CD4-positive, alpha-beta T cell treated with Interleukin-6 for 4 hours (primary cell): Measurements from ENCODE around the gene FXYD5.

Experiments used
- DNase-seq: peaks from one replicate; pipeline ENCODE4 v3.0.0-alpha.2; 2020; ENCODE audit warnings: mixed read lengths

Gene FXYD5, protein sequence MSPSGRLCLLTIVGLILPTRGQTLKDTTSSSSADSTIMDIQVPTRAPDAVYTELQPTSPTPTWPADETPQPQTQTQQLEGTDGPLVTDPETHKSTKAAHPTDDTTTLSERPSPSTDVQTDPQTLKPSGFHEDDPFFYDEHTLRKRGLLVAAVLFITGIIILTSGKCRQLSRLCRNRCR

DNA sequence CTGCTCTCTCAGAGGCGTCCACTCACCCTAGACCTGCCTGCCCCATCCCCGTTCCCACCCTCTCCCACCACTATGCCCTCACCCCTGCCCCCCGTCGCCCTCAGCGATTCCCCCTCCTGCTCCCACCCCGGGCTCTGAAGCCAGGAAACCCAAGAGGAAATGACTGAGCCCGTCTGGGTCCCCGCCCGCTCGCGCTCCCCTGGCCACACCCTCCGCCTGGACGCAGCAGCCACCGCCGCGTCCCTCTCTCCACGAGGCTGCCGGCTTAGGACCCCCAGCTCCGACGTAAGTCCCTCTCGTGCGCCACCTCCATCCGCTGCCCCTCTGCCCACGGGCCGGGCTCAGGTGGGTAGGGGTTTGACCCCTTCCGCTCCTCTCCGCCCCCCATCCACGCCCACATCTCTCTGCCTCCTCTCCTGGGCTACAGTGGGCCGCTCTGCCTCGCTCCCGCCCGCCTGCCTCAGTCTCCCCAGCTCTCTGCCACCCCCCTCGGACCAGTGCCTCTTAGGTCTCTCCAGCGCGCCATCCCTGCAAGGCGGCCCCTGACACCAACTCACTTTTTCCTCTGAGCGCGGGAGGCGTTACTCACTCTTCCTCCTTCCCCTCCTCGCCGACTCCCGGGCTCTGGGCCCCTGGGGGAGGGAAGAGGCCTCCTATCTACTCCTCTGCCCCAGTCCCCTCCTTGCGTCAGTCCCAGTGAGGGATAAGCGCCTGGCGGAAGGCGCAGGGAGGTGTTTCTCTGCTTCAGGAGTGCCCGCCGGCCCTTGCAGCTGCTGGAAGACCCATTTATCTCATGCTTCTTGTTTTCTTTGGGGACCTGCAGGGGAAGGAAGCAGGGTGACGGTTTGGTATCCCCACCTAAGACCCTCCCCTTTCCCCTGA, at the start of gene FXYD5:
FXYD5 (plus strand) TSS at position 211 of the 882 bp plus-strand sequence. CDS start 816 bp downstream, outside the sequence.
- DNase-seq = peak; percentile 79

DNA sequence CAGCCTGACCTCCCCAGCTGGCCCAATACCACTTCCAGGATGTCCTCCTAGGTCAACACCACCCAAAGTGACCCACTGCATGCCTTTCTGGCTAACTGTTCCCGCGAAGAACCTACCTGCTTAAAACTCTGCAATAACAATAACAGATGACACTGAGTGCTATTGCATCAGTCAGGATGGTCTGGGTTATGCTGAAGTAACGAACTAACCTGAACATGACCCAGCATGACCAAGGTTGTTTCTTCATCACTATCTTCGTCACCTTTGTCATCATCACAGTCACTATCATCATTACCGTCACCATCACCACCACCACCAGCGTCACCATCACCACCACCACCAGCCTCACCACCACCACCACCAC, 49.5 kb upstream of the FXYD5 start:
- DNase-seq = no peak

DNA sequence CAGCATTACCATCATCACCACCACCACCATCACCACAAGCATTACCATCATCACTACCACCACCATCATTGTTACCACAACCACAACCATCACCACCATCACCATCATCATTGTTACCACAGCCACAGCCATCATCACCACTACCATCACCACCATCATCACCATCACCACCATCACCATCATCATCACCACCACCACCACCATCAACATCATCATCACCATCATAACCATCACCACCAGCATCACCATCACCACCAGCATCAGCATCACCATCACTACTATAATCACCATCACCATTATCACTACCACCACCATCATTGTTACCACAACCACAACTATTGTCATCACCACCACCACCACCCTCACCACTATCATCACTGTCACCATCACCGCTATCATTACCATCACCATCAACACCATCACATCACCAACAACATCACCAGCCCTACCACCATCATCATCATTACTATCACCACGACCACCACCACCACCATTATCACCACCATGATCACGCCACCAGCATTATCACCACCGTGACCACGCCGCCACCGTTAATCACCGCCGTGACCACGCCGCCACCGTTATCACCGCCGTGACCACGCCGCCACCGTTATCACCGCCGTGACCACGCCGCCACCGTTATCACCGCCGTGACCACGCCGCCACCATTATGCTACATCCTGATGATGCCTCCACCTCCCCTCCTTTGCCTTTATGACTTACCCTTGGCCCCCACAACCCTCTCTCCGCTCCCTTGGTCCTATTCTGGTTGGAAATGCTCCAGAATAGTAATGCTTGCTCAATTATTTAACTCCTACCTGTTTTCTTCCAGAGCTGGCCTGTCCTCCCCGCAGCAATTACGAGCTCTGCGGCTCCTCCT, 48.9 kb upstream of the FXYD5 start:
- no peak for DNase-seq

DNA sequence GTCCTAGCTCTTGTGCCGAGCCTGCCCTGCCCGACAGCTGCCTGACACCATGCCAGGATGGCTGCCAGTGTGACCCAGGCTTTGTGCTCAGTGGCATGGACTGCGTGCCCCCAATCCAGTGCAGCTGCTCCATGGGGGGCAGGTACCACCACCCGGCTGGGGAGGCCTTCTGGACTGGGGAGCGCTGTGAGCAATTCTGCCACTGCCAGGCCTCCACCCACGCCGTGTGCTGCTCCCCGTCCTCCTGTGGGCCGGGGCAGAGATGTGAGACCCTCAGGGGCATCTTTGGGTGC, 48.3 kb upstream of the FXYD5 start:
- no peak for DNase-seq

DNA sequence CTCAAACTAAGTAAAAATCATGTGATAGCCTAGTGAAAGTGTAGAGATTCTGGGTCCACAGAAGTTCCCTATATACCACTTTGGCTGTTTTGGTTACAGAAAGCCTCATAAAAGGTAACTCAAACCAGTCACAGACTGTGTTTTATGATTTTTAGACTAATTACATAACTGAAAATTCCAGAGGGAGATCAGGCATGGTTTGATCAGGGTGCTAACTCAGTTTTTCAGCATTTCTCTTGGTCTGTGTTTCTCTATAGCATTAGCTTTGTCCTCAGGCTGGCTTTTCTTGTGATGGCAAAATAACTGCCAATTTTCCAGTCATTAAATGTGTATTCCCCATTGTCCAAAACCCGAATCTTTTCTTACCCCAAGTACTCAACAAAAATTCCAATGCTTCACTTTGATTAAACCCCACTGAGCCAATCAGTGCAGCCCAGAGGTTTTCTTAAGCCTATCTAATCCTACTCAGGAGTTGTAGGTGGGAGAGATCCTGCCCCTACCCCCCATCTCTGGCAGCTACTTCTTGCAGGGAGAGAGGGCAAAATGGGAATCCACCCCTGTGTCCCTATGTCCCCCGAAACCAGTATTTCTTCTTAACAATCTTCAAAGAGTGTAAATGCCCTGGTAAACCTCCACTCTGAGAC, 47.5 kb upstream of the FXYD5 start:
- DNase-seq = no peak

DNA sequence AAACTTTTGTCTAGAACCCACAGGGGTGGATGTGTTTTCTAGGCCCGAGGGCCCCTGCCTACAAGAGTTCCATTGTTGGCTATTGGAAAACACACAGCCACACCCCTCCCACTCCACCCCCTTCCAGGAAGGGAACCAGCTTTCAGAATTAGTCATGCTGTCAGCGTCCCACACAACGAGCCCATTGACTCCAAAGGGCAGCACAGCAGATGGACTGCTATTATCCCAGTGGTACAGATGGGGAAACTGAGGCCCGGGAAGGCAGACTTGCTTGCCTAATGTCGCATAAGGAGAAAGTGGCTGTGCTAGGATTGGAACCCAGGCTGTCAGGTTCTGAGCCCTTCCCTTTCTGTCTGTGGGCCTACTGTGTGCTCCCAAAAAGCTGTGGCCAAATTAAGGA, 47.0 kb upstream of the FXYD5 start:
- DNase-seq = no peak

DNA sequence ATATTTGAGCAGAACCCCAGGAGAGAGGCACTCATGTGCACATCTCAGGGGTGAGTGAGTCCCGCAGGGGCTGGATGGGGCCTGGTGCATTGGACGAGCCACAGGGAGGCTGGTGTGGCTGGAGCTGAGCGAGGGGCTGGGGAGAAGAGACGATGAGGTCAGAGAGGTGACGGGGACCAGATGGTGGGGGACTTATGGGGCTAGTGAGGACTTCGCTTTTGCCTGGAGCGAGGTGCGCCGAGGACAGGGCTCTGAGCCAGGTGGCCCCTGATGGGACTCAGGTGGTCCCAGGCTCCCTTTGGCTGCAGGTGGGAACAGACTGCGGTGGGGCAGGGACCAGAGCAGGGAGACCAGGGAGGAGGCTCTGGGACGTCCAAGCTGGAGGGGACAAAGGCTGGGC, 45.8 kb upstream of the FXYD5 start:
- no peak for DNase-seq

DNA sequence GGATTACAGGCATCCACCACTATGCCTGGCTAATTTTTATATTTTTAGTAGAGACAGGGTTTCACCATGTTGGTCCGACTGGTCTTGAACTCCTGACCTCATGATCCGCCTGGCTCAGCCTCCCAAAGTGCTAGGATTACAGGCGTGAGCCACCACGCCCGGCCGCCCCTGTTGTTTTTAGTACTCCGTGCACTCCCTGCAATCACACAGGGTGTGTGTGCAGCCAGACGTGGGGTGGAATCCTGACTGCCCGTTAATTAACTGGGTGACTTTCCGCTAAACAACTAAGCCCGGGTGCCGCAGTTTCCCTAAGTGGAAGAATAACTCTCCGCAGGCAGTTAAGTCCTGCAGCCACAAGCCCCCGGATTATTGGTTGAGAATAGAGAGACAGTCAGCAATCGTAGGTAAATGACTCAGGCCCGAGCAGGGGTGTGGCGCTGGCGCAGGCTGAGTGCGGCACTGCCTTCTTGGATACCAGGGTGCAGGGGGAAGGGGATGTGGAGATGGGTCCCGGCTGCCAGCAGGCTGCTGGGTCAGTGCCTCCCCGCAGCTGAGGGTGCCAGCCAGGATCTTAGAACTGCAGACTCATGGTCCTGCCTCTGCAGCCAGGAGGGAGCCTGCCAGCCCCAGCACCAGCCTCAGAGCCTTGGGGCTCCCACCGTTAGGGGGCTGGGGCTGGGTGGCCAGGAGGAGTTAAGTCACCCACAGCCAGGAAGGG, 45.0 kb upstream of the FXYD5 start:
- no peak for DNase-seq

DNA sequence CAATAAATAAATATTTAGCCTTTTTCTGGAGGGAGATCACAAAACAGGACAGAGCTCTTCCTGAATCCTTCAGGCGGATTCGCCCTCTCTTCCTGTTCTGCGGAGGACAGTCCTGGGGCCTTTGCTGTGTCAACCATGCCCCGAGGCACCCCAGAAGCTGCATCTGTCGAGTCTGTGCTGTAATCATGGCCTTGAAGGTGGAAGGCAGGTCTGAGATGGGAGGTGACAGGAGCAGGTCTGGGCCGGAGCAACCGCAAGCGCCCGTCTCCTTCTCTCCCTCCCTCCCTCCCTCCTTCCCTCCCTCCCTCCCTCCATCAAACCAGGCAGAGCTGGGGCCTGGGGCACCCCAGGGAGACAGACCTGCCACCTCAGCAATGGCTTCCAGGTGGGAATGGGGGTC, 43.6 kb upstream of the FXYD5 start:
- DNase-seq = no peak

DNA sequence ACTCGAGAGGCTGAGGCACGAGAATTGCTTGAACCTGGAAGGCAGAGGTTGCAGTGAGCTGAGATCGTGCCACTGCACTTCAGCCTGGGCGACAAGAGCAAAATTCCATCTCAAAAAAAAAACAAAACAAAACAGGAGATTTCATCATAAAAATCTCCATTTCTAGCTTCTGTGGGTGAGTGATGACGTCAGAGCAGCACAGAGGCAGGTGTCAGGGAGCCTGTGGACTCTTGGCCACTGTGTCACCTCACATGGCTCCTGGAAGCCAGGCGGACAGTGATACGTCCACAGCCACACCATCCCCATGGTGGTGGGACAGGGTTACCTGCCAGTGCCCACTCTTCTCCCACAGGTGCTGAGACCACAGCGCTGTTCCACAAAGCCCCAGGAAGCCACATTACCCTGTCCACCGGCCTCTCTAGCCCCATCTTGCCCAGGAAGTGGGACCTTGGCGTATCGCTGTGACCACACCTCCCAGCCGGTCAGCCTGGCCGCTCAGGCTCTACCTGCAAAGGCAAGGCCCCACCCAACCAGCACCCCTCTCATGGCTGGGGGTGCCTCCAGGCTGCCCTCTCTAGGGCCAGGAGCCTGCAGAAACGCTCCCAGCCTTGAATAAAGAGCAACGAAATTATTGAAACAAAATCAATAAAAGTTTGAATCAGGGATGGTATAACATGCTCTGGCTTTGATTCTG, 41.4 kb upstream of the FXYD5 start:
- DNase-seq = no peak

DNA sequence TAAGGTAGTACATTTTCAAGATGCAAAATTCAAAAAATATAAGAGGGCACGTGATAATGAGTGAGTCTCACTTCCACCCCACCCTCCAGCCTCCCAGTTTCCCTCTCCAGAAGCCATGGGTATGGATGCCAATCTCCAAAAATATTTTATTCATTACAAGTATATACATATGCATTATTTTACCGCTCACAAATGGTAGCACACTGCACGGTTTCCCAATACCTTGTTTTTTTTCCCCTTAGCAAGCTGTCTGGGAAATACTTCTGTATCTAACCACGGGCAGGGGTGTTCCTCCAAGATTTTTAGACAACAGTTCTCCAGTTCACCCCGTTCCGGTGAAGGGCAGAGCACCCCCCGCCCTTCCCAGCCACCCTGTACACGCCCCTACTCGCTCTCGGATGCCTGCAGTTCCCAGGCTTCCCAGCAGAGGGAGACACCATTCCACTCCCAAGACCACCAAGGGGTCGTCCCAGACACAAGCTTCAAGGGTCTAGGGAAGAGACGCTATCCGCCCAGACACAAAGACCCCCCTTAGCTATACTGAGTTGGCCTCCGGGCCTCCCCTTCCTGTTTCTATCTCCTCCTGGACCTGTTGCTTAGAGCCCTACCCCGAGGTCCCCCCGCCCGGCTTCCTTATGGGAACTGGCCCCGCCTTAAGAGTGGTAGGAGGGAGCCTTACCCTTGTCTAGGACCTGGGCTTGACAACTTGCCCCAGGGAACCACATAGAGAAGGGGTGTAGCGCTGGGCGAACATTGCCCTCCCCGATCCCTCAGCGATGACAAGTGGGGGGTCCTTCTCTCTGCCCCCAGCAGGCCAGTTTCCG, 40.0 kb upstream of the FXYD5 start:
- DNase-seq = peak; percentile 74

DNA sequence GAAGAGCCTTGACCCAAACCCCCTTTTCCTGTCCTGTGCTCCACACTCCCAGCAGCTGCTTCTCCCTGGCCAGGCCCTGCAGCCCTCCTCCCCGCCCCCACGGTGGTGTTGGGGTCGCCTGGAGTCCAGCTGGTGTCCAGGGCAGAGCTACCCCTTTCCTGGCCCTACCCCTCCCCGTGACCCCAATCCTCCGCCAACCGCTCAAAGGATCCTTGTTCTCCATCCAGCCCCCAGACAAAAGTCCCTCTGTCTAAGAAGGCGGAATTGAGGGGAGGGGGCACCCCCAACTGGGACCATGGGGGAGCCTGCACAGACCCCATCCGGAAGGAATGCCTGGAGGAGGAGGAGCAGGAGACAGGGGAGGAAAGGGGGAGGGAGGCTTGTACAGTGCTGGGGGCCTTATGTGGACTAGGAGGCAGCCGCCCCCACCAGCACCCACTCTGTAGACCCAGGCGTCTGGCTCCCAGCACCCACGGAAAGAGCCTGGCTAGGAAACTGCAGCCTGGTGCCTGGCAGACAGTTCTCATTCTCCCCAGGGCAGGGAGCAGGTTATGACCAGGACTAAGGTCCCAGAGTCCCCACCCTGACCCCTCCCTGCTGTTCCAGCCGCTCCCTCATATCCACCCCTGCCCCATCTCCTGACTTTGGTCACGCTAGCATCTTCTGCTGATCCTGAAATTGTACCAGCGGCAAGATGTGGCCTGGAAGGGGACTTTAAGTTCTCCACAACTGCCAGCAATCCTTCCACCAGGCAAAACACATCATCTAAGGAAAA, 39.2 kb upstream of the FXYD5 start, which contains the start of gene FXYD3:
FXYD3 (plus strand) TSS at position 647 of the 775 bp plus-strand sequence. CDS start 3,554 bp downstream, outside the sequence.
- DNase-seq = no peak

DNA sequence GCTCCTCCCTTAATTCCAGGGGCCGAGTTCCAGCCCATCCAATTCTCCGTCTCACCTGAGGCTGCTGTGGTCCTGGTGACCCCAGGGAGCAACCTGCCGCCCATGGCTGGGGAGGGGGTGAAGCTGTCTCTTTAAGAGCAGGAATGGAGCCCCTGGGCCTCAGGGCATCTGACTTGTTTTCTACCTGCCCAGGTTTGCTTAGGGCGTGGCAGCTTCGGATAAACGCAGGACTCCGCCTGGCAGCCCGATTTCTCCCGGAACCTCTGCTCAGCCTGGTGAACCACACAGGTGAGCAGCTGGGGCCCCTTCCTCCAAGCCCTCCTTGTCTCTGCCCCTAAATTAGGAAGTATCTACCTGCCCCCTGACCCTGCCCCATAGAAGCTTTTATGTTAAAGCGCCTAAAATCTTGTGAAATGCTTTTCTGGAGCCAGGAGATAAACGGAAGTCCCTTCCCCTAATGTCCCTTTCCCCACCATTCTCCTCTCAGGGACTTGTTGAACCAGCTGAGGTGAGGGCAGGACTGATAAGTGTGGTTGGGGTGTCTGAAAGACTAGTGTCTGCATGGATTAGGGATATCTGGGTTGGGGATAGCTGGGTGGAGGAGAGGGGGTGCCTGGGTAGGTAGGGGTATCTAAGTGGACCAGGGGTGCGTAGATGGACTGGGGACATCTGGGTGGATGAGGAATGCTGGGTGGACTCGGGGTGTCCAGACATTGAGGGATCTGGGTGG, 38.3 kb upstream of the FXYD5 start:
- DNase-seq = no peak

DNA sequence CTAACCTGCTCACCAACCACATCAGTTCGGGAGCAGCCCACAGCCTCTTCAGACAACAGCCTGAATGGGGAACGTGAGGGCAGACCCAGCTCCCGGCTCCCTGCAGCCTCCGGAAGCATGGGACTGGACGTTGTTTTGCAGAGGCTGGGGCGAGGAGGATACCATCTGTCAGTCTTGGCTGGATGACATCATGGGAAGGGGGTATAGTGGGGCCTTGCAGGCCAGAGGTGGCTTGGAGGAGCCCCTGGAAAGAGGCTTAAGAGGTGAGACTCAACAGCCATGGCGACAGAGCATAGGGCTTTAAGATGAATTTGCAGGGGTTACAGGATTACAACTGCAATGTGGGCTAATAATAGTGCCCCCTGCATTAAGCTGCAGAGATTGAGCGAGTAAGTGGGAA, 37.4 kb upstream of the FXYD5 start:
- DNase-seq = no peak

DNA sequence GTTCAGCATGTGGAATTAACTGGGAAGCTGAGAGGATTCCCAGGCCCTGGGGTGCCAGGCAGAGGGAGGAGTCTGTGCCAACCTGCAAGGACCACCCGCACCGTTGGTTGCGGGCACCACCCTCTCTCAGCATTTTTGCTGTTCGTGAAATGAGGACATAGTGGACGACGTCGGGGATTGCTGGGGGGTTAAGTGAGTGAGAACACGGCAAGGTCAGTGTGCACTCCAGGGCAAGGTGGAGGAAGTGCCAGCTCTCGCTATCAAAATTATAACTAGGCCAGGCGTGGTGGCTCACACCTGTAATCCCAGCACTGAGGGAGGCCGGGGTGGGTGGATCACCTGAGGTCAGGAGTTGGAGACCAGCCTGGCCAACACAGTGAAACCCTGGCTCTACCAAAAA, 36.7 kb upstream of the FXYD5 start:
- no peak for DNase-seq

DNA sequence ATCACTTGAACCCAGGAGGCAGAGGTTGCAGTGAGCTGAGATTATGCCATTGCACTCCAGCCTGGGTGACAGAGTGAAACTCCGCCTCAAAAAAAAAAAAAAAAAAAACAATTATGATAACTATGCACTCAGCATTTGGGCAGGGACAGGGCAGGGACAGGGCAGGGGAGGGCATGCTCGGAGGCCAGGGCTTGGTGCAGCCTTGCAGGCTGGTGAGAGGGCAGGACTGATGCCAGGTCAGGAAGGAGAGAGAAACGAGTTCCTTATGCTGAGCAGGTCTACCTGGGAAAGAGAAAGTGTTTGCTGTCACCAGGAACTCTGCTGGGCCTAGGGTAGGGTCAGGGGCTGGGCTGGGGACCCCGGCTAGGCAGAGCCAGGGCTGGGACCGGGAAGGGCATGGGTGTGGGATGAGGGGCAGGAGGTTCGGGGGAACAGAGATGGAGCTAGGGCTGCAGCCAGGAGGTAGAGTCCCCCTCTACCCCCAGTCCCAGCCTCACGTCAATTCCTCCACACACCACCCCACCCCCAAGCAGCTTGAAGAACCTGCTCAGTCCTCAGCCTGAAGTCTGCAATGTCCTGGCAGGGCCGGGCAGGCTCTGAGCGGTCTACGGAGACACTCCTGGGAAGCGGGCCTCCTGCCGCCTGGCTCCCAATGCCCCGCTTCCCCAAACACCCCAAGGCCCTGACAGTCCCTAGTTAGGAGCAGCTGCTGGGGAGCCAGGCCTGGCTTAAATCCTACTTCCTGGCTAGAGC, 36.1 kb upstream of the FXYD5 start:
- DNase-seq = no peak

DNA sequence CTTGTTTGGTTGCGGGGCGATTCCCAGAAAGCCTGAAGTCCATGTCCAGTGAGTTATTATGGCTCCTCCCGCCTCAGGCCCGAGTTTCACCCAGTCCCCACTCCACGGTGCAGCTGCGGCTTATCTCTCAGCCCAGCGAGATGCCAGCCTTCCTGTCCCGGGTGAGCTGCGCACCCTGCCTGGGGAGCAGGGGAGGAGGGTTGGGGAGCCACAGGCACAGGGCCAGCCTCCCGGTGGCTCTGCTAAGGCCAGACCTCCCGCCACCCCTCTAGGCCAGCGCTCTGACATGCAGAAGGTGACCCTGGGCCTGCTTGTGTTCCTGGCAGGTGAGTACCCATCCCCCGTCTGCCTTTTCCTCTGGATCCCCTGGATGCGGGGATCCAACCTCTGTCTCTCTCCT, 35.4 kb upstream of the FXYD5 start:
- no peak for DNase-seq

DNA sequence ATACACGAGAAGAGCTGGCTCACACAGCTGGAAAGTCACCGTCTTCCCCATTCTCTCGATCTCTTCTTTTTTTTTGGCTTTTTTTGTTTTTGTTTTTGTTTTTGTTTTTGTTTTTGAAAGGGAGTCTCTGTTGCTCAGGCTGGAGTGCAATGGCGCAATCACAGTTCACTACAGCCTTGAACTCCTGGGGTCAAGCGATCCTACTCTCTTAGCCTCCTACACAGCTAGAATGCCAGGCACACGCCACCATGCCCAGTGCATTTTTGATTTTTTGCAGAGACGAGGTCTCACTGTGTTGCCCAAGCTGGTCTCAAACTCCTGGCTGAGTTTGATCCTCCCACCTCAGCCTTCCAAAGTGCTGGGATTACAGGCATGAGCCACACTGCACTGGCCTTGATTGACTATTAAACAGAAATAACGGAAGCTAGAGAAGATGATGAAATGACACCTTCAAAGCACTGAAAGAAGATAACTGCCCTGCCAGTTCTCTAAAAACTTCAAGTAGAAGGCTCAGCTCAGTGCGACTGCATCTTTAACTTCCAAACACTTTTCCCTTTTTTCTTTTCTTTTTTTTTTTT, 34.9 kb upstream of the FXYD5 start:
- no peak for DNase-seq
